SK-N-SH (cell line): ENCODE results near the gene VWA5B1. TPM values are rescaled to one million over a fixed set of nuclear protein-coding genes. Genes with fewer than 3 reads are reported as not detected.

ENCODE experiments used
- CTCF ChIA-PET: fragments of 300-600, 350-600 bp; formaldehyde crosslinking; extraction: SDS; loops from one replicate; lab custom pipeline; 2021; lab: Yijun Ruan, JAX
- POLR2A ChIA-PET: fragments of 350-600 bp; sonication (Branson Sonifier 250); formaldehyde crosslinking; extraction: SDS; loops from one replicate; lab custom pipeline; 2020; ENCODE audit warnings: antibody characterized with exemption, inconsistent platforms; lab: Yijun Ruan, JAX
- DNase-seq: peaks from one replicate; pipeline ENCODE4 v3.0.0; 2012
- H2AFZ ChIP-seq: fragments of 200-600 bp; sonication (generic); 2 replicates; pipeline ENCODE4 v1.8.1; 2016; ENCODE audit warnings: antibody characterized with exemption, mild to moderate bottlenecking, low read depth
- H3F3A ChIP-seq: fragments of 200-600 bp; sonication (generic); replicated peaks from 2 replicates; pipeline ENCODE3; 2016; ENCODE audit warnings: antibody characterized with exemption, mild to moderate bottlenecking; ENCODE audit not compliant: insufficient read depth
- H3K27ac ChIP-seq, 2 experiments: fragments of 200-500 bp in 1 of 2; fragments of 200-600 bp in 1 of 2; sonication (Bioruptor generic) in 1 of 2; sonication (generic), shearing (Covaris generic) in 1 of 2; 2 replicates each; pipeline versions ENCODE4 v1.5.1 to v1.6.1; 2014 to 2016; ENCODE audit warnings: low read depth in 2 of 2, inconsistent platforms in 1 of 2, low read length in 1 of 2, mild to moderate bottlenecking in 1 of 2, mixed read lengths in 1 of 2
- H3K27me3 ChIP-seq: fragments of 200-600 bp; sonication (generic), shearing (Covaris generic); 2 replicates; pipeline ENCODE4 v1.6.1; 2016; ENCODE audit warnings: mixed run types; ENCODE audit not compliant: insufficient read depth
- H3K36me3 ChIP-seq, 2 experiments: fragments of 200-500 bp in 1 of 2; fragments of 200-600 bp in 1 of 2; sonication (Bioruptor generic) in 1 of 2; sonication (generic) in 1 of 2; replicated peaks in 1 of 2; 2 replicates each; pipeline versions ENCODE3 to v1.5.1; 2014 to 2016; ENCODE audit warnings: low read length in 1 of 2, mild to moderate bottlenecking in 1 of 2; ENCODE audit not compliant: insufficient read depth in 2 of 2, control insufficient read depth in 1 of 2
- H3K4me1 ChIP-seq, 2 experiments: fragments of 200-500 bp in 1 of 2; fragments of 200-600 bp in 1 of 2; sonication (Bioruptor generic) in 1 of 2; sonication (generic), shearing (Covaris generic) in 1 of 2; 2 replicates each; pipeline versions ENCODE4 v1.5.1 to v1.6.1; 2014 to 2016; ENCODE audit warnings: low read depth in 1 of 2, low read length in 1 of 2, mixed run types in 1 of 2; ENCODE audit not compliant: insufficient read depth in 2 of 2, control insufficient read depth in 1 of 2
- H3K4me2 ChIP-seq: fragments of 200-600 bp; sonication (generic), shearing (Covaris generic); 2 replicates; pipeline ENCODE4 v1.6.1; 2017; ENCODE audit warnings: mixed run types
- H3K4me3 ChIP-seq, 2 experiments: fragments of 200-500 bp in 1 of 2; fragments of 200-600 bp in 1 of 2; sonication (Bioruptor generic) in 1 of 2; sonication (generic), shearing (Covaris generic) in 1 of 2; 2 replicates each; pipeline versions ENCODE4 v1.5.1 to v1.8.1; 2014 to 2016; ENCODE audit warnings: low read depth in 2 of 2, inconsistent platforms in 1 of 2, low read length in 1 of 2, mild to moderate bottlenecking in 1 of 2, mixed read lengths in 1 of 2, moderate library complexity in 1 of 2
- H3K79me2 ChIP-seq: fragments of 200-600 bp; sonication (generic); 2 replicates; pipeline ENCODE4 v1.8.1; 2017; ENCODE audit warnings: mild to moderate bottlenecking; ENCODE audit not compliant: insufficient read depth
- H3K9ac ChIP-seq: fragments of 200-600 bp; sonication (generic); 2 replicates; pipeline ENCODE4 v1.6.1; 2017; ENCODE audit warnings: mixed run types
- H3K9me2 ChIP-seq: fragments of 200-600 bp; sonication (generic); 2 replicates; pipeline ENCODE4 v1.6.1; 2017; ENCODE audit warnings: mixed run types
- H3K9me3 ChIP-seq: fragments of 200-600 bp; sonication (generic); 2 replicates; pipeline ENCODE4 v1.6.1; 2017; ENCODE audit warnings: mixed run types, mild to moderate bottlenecking, moderate library complexity
- H4K20me1 ChIP-seq: fragments of 200-600 bp; sonication (generic); 2 replicates; pipeline ENCODE4 v1.6.1; 2017; ENCODE audit warnings: mild to moderate bottlenecking, mixed run types; ENCODE audit not compliant: insufficient read depth
- ELF1 ChIP-seq: IDR thresholded peaks from 2 replicates; pipeline ENCODE4 v1.4.0; 2012
- EP300 ChIP-seq, 2 experiments: IDR thresholded peaks; 2 replicates each; pipeline versions ENCODE4 v1.4.0 to v1.6.1; 2012; ENCODE audit warnings: borderline replicate concordance in 1 of 2, low read depth in 1 of 2, low read length in 1 of 2
- FOSL2 ChIP-seq: IDR thresholded peaks from 2 replicates; pipeline ENCODE4 v1.4.0; 2012; ENCODE audit warnings: low read depth, mild to moderate bottlenecking, moderate library complexity, borderline replicate concordance
- FOXJ3 ChIP-seq: sonication (generic); formaldehyde crosslinking; IDR thresholded peaks from 2 replicates; pipeline ENCODE4 v1.5.1; 2020; ENCODE audit warnings: mild to moderate bottlenecking, missing genetic modification reagents
- GABPA ChIP-seq: IDR thresholded peaks from 2 replicates; pipeline ENCODE4 v1.4.0; 2012; ENCODE audit warnings: low read depth, mild to moderate bottlenecking
- NFIC ChIP-seq: IDR thresholded peaks from 2 replicates; pipeline ENCODE4 v1.4.0; 2012; ENCODE audit warnings: borderline replicate concordance
- POLR2AphosphoS5 ChIP-seq: IDR thresholded peaks from 2 replicates; pipeline ENCODE4 v1.6.1; 2012; ENCODE audit warnings: low read depth, low read length
- RCOR1 ChIP-seq: fragments of 150-350 bp; IDR thresholded peaks from 2 replicates; pipeline ENCODE4 v1.6.1; 2017; ENCODE audit warnings: antibody characterized with exemption, low read length
- SMC3 ChIP-seq: IDR thresholded peaks from 2 replicates; pipeline ENCODE4 v1.6.1; 2012; ENCODE audit warnings: low read depth, low read length, improper control_type of control experiment
- TAF1 ChIP-seq: IDR thresholded peaks from 2 replicates; pipeline ENCODE4 v1.6.1; 2012; ENCODE audit warnings: low read depth, mild to moderate bottlenecking, low read length, moderate library complexity, borderline replicate concordance
- TCF12 ChIP-seq: IDR thresholded peaks from 2 replicates; pipeline ENCODE4 v1.4.0; 2012
- YY1 ChIP-seq: IDR thresholded peaks from 2 replicates; pipeline ENCODE4 v1.4.0; 2012; ENCODE audit warnings: low read depth, mild to moderate bottlenecking
- whole genome bisulfite sequencing: methylation state at CpG from one replicate; pipeline ENCODE4 v1.1.6; 2017; ENCODE audit warnings: low lambda C conversion rate; 5-methylcytosine and 5-hydroxymethylcytosine counted together
- polyA plus RNA-seq, 3 experiments: library from polyadenylated mRNA; depleted of rRNA; stranded (reverse); fragments of >200 nt; gene quantifications; 2 replicates each; pipeline ENCODE4 v1.2.3, GENCODE V29; 2012
- TF ChIP-seq, protein P1 (sequence below): fragments of 200-600 bp; sonication (generic); IDR thresholded peaks from 2 replicates; pipeline ENCODE4 v1.6.1; 2017; ENCODE audit warnings: antibody characterized with exemption, mild to moderate bottlenecking, moderate library complexity
- TF ChIP-seq, protein P2 (sequence below): IDR thresholded peaks from 2 replicates; pipeline ENCODE4 v1.4.0; 2012; ENCODE audit warnings: low read depth, borderline replicate concordance

The VWA5B1 gene
- polyA plus RNA-seq, 1 of the 3 experiments (the other 2 are of a cell fraction), result not detected

DNA sequence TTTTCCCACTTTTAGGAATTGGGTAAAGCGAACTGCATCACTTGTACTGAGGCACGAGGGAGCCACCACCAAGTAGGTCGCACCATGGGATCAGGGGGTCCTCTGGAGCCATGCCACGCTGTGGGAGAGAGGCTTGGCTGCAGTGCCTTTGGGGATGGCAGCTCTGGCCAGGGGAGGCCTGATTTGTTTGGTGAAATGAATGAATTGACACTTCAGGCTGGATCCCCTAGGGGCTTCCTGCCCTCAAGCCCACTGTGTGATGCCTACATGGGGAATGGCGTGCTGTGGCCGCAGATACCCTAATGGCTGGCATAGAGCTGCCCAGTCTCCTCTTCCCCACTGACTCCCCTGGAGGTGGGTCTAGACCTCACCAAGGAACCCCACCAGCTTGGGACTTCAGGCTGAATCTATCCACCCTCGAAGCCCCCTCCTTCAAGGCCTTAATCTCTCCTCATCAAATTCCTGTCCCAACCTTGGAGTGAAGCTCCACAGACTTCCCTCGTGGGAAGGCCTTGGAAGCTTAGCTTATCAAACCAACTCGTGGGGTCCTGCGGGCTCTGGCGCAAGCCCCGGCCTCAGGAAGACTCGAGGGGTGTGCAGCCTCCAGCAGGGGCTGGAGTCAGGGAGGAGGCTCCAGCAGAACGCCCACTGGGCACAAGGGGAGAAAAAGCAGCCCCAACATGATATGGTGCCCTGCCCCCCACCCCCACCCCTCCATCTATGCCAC lies 64.6 kb downstream of the VWA5B1 start:
- Histone ChIP-seq H3K4me1 (peaks cover 0 to 14% of the 10 kb centered on the region in 2 experiments; a peak in 2 of 4 replicates), H3K9ac (no peak overlapping the region), H3K36me3 (no peaks in the 10 kb centered on the region), H3F3A (no peaks in the 10 kb centered on the region), H3K4me3 (no peak overlapping the region), H4K20me1 (no peaks in the 10 kb centered on the region), H3K27me3 (no peaks in the 10 kb centered on the region; the same call in 1 of the 2 replicates), H3K9me3 (no peaks in the 10 kb centered on the region), H2AFZ (no peak overlapping the region), H3K27ac (no peak overlapping the region), H3K79me2 (no peaks in the 10 kb centered on the region), H3K4me2 (no peak overlapping the region), H3K9me2 (no peaks in the 10 kb centered on the region)
- WGBS, result 35% methylated on average over 7 of the region's 14 CpGs
- ChIA-PET CTCF (interaction anchor here (0.8 to 4.3 kb wide), 7 partner anchors 10 to 139 kb away, joined by 3 to 17 read pairs (median 3); no protein-coding TSS in a partner anchor), POLR2A (no interaction called here)
- TF ChIP-seq SMC3, result no peak
- no peak for TF ChIP-seq EP300 (IDR thresholded peaks at IDR 0.05; ENCODE audit: borderline replicate concordance in 1 of 2, low read depth in 1 of 2, low read length in 1 of 2)
- TF ChIP-seq FOSL2, result no peak
- TF ChIP-seq GABPA, result no peak
- no peak for TF ChIP-seq POLR2AphosphoS5
- TF ChIP-seq, protein P1, sequence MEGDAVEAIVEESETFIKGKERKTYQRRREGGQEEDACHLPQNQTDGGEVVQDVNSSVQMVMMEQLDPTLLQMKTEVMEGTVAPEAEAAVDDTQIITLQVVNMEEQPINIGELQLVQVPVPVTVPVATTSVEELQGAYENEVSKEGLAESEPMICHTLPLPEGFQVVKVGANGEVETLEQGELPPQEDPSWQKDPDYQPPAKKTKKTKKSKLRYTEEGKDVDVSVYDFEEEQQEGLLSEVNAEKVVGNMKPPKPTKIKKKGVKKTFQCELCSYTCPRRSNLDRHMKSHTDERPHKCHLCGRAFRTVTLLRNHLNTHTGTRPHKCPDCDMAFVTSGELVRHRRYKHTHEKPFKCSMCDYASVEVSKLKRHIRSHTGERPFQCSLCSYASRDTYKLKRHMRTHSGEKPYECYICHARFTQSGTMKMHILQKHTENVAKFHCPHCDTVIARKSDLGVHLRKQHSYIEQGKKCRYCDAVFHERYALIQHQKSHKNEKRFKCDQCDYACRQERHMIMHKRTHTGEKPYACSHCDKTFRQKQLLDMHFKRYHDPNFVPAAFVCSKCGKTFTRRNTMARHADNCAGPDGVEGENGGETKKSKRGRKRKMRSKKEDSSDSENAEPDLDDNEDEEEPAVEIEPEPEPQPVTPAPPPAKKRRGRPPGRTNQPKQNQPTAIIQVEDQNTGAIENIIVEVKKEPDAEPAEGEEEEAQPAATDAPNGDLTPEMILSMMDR, result no peak
- no peak for DNase-seq

DNA sequence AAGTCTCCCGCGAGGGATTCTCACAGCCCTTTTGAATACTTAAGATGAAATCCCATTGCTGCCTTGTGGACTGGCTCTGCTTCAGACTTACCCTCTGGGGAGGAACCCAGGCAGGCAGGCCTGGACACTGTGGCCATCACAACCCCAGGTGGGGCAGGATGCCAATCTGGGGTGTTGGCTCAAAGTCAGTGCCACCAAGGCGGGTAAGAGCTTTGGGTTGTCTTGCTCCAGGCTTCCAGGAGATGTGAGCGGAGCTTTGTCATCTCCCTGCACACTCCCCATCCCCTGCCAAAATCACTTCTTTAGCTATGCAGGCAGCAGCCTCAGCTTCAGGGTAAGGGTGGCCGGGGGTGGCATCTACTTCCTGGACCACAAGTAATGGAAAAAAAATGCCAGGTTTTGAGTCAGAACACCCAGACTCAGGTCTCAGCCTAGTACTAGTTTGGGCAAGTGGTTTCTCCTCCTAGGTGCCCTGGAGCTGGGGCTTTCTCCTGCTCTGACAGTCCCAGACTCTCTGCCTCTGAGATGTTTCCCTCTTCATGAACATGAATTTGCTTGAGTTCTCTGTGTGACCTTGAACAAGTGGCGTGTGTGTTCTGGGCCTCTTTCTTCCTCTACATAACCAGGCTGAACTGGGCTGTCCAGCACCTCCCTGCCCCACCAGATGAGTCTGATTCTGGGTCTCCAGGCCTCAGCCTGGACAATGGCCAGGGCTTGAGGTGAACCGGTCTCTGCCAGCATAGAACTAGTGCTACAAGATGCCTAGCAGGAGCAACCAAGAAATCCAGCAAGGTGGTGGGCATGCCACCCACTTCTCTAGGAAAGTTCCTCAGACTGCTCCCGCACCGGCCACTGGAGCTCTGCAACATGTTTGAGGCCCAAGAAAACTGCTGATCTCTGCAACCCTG lies 65.4 kb downstream of the VWA5B1 start:
- no peaks in the 10 kb centered on the region for H3F3A ChIP-seq
- H3K9me2 ChIP-seq, result no peaks in the 10 kb centered on the region
- no peak overlapping the region for H3K4me3 ChIP-seq
- DNase-seq, result no peak
- H3K79me2 ChIP-seq, result no peaks in the 10 kb centered on the region
- H3K27ac ChIP-seq, result no peak overlapping the region
- no peak overlapping the region for H3K4me2 ChIP-seq
- no peaks in the 10 kb centered on the region for H3K9me3 ChIP-seq
- ChIA-PET POLR2A (no interaction called here), CTCF (interaction anchor here (0.8 to 15.7 kb wide), 11 partner anchors 11 to 143 kb away, joined by 3 to 148 read pairs (median 5); partner anchors contain the start of gene CAMK2N1)
- H3K36me3 ChIP-seq, result no peaks in the 10 kb centered on the region
- no peak overlapping the region for H3K9ac ChIP-seq
- no peaks in the 10 kb centered on the region for H4K20me1 ChIP-seq
- TF ChIP-seq RCOR1 (no peak), TCF12 (no peak), TAF1 (no peak), EP300 (IDR thresholded peaks at IDR 0.05; ENCODE audit: borderline replicate concordance in 1 of 2, low read depth in 1 of 2, low read length in 1 of 2) (no peak), NFIC (no peak), FOXJ3 (CRISPR knock-in tag) (no peak), YY1 (no peak), FOSL2 (no peak), ELF1 (no peak)
- TF ChIP-seq, protein P2, sequence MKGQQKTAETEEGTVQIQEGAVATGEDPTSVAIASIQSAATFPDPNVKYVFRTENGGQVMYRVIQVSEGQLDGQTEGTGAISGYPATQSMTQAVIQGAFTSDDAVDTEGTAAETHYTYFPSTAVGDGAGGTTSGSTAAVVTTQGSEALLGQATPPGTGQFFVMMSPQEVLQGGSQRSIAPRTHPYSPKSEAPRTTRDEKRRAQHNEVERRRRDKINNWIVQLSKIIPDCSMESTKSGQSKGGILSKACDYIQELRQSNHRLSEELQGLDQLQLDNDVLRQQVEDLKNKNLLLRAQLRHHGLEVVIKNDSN, result no peak
- H3K27me3 ChIP-seq, result no peaks in the 10 kb centered on the region; the same call in 1 of the 2 replicates
- H3K4me1 ChIP-seq, result peaks cover 0 to 14% of the 10 kb centered on the region in 2 experiments; a peak in 2 of 4 replicates
- WGBS, result 35% methylated on average over 6 of the region's 9 CpGs
- H2AFZ ChIP-seq, result no peak overlapping the region
